HepG2 (cell line): ENCODE results near the gene ASXL3.

Source experiments
- BORCS8-MEF2B ChIP-seq: sonication (generic); formaldehyde crosslinking; IDR thresholded peaks from 2 replicates; pipeline ENCODE4 v1.8.0; 2022; ENCODE audit warnings: mild to moderate bottlenecking, missing genetic modification reagents
- CSRNP1 ChIP-seq: sonication (generic); formaldehyde crosslinking; IDR thresholded peaks from 2 replicates; pipeline ENCODE4 v1.8.1; 2023; ENCODE audit warnings: mild to moderate bottlenecking, missing genetic modification reagents
- CTCF ChIP-seq: sonication (generic); formaldehyde crosslinking; IDR thresholded peaks from 2 replicates; pipeline ENCODE4 v1.5.0; 2020; ENCODE audit warnings: mild to moderate bottlenecking, missing genetic modification reagents, moderate library complexity
- PCBP1 ChIP-seq: fragments of 200-400 bp; formaldehyde crosslinking; IDR thresholded peaks from 2 replicates; pipeline ENCODE4 v1.6.1; 2017; ENCODE audit warnings: mild to moderate bottlenecking, low read depth, low read length, borderline replicate concordance
- PHB2 ChIP-seq: fragments of 450-650 bp; IDR thresholded peaks from 2 replicates; pipeline ENCODE4 v1.6.1; 2018; ENCODE audit not compliant: partially characterized antibody
- RNF219 ChIP-seq: sonication (generic); formaldehyde crosslinking; IDR thresholded peaks from 2 replicates; pipeline ENCODE4 v1.5.0; 2020; ENCODE audit warnings: mild to moderate bottlenecking, missing genetic modification reagents
- TAF1 ChIP-seq: sonication (generic); formaldehyde crosslinking; IDR thresholded peaks from 2 replicates; pipeline ENCODE4 v1.4.0; 2020; ENCODE audit warnings: missing genetic modification reagents
- ZKSCAN8 ChIP-seq: IDR thresholded peaks from 2 replicates; pipeline ENCODE4 v1.6.1; 2016; ENCODE audit warnings: borderline replicate concordance, missing genetic modification reagents, missing compliant biosample characterization
- ZNF501 ChIP-seq: sonication (generic); formaldehyde crosslinking; IDR thresholded peaks from 2 replicates; pipeline ENCODE4 v1.5.1; 2020; ENCODE audit warnings: mild to moderate bottlenecking, moderate library complexity, missing genetic modification reagents
- ZNF607 ChIP-seq: sonication (generic); formaldehyde crosslinking; IDR thresholded peaks from 2 replicates; pipeline ENCODE4 v1.5.1; 2020; ENCODE audit warnings: missing genetic modification reagents, mild to moderate bottlenecking, borderline replicate concordance
- ZSCAN22 ChIP-seq: sonication (generic); formaldehyde crosslinking; IDR thresholded peaks from 2 replicates; pipeline ENCODE4 v1.4.0; 2020; ENCODE audit warnings: mild to moderate bottlenecking, missing genetic modification reagents
- ZZZ3 ChIP-seq: sonication (generic); formaldehyde crosslinking; IDR thresholded peaks from 2 replicates; pipeline ENCODE4 v1.4.0; 2020; ENCODE audit warnings: missing genetic modification reagents, mild to moderate bottlenecking, borderline replicate concordance

GRCh38 chr18:33755391-33755790 is 177.4 kb downstream of the ASXL3 start:
- TF ChIP-seq ZNF501 (no peak), PHB2 (no peak), ZSCAN22 (CRISPR knock-in tag) (no peak), ZKSCAN8 (CRISPR knock-in tag) (no peak), CTCF (CRISPR knock-in tag) (no peak), TAF1 (no peak), RNF219 (no peak), BORCS8-MEF2B (no peak), ZNF607 (no peak), PCBP1 (no peak), ZZZ3 (no peak), CSRNP1 (no peak)
